Measurements from ENCODE around the gene TNS4.

GRCh38 chr17:40506786-40507185 lies 5.4 kb upstream of the TNS4 start:
- TF ChIP-seq CTCF (IDR thresholded peaks at IDR 0.05) (no peak), POLR2AphosphoS2 (conservative IDR thresholded peaks at IDR 0.05; ENCODE audit: low read length) (no peak), EP300 (IDR thresholded peaks at IDR 0.05) (no peak), RNF2 (IDR thresholded peaks at IDR 0.05; ENCODE audit: borderline replicate concordance, low read depth) (no peak)
